SU-DHL-6 (cell line): ENCODE measurements around the gene HMCN2.

ENCODE experiments used
- EZH2phosphoT487 ChIP-seq: fragments of 200-600 bp; sonication (generic), shearing (Covaris generic); conservative IDR thresholded peaks from 2 replicates; pipeline ENCODE4 v1.6.1; 2018; ENCODE audit warnings: mild to moderate bottlenecking, antibody characterized with exemption, low read length, moderate library complexity, mixed read lengths
- TF ChIP-seq, protein P1 (sequence below): fragments of 200-600 bp; sonication (generic); IDR thresholded peaks from one replicate; pipeline ENCODE4 v1.5.1; 2017; ENCODE audit warnings: antibody characterized with exemption, mild to moderate bottlenecking, low read length, moderate library complexity; ENCODE audit not compliant: insufficient read depth, poor library complexity, severe bottlenecking

DNA sequence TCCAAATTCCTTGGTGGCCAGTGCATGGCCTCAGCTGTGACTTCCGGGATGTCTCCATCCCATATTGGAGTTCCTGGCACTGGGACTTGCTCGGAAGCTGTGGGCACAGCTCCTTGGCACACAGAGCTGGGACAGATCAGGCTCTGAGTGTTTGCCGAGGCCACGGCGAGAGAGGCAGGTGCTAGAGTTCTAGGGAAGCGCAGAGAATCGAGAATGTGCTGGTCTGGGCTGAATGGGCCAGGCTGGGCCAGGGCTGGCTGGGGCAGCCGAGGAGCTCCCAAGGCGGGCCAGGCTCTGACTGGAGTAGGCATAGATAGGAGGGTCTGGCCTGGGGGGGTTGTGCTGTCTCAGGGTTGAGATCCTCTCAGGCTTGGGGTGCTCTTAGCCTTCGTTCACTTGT, 45.4 kb downstream of the HMCN2 start:
- TF ChIP-seq, protein P1, sequence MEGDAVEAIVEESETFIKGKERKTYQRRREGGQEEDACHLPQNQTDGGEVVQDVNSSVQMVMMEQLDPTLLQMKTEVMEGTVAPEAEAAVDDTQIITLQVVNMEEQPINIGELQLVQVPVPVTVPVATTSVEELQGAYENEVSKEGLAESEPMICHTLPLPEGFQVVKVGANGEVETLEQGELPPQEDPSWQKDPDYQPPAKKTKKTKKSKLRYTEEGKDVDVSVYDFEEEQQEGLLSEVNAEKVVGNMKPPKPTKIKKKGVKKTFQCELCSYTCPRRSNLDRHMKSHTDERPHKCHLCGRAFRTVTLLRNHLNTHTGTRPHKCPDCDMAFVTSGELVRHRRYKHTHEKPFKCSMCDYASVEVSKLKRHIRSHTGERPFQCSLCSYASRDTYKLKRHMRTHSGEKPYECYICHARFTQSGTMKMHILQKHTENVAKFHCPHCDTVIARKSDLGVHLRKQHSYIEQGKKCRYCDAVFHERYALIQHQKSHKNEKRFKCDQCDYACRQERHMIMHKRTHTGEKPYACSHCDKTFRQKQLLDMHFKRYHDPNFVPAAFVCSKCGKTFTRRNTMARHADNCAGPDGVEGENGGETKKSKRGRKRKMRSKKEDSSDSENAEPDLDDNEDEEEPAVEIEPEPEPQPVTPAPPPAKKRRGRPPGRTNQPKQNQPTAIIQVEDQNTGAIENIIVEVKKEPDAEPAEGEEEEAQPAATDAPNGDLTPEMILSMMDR, result no peak
- TF ChIP-seq EZH2phosphoT487, result no peak
